ENCODE results near the gene ARFGAP3.

ARFGAP3 gene

DNA sequence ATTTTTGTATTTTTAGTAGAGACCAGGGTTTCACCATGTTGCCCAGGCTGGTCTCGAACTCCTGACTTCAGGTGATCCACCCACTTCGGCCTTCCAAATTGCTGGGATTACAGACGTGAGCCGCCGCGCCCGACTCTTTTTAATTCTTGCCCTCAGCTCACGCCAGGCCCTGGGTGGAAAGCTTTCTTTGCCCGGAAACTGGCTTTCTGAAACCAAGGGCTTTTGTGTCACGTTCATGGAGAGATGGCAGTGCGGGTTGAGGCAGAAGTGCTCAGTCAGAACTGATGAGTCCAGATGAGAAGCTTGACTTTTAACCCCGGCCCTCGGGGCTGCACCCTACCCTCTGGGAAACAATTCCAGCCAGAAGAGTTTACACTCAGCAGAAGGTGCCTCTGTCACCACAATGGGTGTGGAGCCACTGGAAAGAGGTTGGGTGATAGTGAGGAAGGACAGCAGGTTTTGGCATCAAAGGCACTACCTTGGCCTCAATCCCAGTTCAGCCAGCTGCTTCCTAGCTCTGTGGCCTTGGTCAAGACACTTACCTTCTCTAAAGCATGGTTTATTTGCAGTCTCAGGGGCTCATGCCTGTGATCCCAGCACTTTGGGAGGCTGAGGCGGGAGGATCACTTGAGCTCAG lies 890 bp upstream of the ARFGAP3 start:
- no peak for TF ChIP-seq SCRT1 (tag by site-specific recombination; IDR thresholded peaks at IDR 0.05; ENCODE audit: borderline replicate concordance)
- TF ChIP-seq ZNF654 (tag by site-specific recombination; IDR thresholded peaks at IDR 0.05; ENCODE audit: low read depth): no peak
- no peak for TF ChIP-seq ZNF366 (tag by site-specific recombination; conservative IDR thresholded peaks at IDR 0.05)
- TF ChIP-seq ZNF175 (tag by site-specific recombination; IDR thresholded peaks at IDR 0.05): no peak
- no peak for TF ChIP-seq ZNF530 (tag by site-specific recombination; IDR thresholded peaks at IDR 0.05; ENCODE audit: low read depth)
- TF ChIP-seq, protein P1, sequence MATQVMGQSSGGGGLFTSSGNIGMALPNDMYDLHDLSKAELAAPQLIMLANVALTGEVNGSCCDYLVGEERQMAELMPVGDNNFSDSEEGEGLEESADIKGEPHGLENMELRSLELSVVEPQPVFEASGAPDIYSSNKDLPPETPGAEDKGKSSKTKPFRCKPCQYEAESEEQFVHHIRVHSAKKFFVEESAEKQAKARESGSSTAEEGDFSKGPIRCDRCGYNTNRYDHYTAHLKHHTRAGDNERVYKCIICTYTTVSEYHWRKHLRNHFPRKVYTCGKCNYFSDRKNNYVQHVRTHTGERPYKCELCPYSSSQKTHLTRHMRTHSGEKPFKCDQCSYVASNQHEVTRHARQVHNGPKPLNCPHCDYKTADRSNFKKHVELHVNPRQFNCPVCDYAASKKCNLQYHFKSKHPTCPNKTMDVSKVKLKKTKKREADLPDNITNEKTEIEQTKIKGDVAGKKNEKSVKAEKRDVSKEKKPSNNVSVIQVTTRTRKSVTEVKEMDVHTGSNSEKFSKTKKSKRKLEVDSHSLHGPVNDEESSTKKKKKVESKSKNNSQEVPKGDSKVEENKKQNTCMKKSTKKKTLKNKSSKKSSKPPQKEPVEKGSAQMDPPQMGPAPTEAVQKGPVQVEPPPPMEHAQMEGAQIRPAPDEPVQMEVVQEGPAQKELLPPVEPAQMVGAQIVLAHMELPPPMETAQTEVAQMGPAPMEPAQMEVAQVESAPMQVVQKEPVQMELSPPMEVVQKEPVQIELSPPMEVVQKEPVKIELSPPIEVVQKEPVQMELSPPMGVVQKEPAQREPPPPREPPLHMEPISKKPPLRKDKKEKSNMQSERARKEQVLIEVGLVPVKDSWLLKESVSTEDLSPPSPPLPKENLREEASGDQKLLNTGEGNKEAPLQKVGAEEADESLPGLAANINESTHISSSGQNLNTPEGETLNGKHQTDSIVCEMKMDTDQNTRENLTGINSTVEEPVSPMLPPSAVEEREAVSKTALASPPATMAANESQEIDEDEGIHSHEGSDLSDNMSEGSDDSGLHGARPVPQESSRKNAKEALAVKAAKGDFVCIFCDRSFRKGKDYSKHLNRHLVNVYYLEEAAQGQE (tag by site-specific recombination; IDR thresholded peaks at IDR 0.05): no peak
- TF ChIP-seq ZNF248 (tag by site-specific recombination; IDR thresholded peaks at IDR 0.05): no peak
- no peak for TF ChIP-seq HOXD13 (CRISPR knock-in tag; IDR thresholded peaks at IDR 0.05; ENCODE audit: borderline replicate concordance)
- no peak for TF ChIP-seq SP7 (tag by site-specific recombination; IDR thresholded peaks at IDR 0.05)
- TF ChIP-seq ZNF555 (tag by site-specific recombination; conservative IDR thresholded peaks at IDR 0.05): no peak
- TF ChIP-seq ZNF138 (tag by site-specific recombination; IDR thresholded peaks at IDR 0.05; ENCODE audit: borderline replicate concordance): no peak
- TF ChIP-seq ZNF548 (tag by site-specific recombination; IDR thresholded peaks at IDR 0.05): no peak
- no peak for TF ChIP-seq OVOL3 (tag by site-specific recombination; IDR thresholded peaks at IDR 0.05)
- no peak for TF ChIP-seq HIC1 (tag by site-specific recombination; IDR thresholded peaks at IDR 0.05)
- TF ChIP-seq ZNF184 (tag by site-specific recombination; IDR thresholded peaks at IDR 0.05): no peak
- no peak for TF ChIP-seq ZNF157 (tag by site-specific recombination; IDR thresholded peaks at IDR 0.05)
- TF ChIP-seq ZNF560 (tag by site-specific recombination; IDR thresholded peaks at IDR 0.05; ENCODE audit: borderline replicate concordance): no peak
- TF ChIP-seq ZNF140 (tag by site-specific recombination; IDR thresholded peaks at IDR 0.05): no peak
- TF ChIP-seq, protein P2, sequence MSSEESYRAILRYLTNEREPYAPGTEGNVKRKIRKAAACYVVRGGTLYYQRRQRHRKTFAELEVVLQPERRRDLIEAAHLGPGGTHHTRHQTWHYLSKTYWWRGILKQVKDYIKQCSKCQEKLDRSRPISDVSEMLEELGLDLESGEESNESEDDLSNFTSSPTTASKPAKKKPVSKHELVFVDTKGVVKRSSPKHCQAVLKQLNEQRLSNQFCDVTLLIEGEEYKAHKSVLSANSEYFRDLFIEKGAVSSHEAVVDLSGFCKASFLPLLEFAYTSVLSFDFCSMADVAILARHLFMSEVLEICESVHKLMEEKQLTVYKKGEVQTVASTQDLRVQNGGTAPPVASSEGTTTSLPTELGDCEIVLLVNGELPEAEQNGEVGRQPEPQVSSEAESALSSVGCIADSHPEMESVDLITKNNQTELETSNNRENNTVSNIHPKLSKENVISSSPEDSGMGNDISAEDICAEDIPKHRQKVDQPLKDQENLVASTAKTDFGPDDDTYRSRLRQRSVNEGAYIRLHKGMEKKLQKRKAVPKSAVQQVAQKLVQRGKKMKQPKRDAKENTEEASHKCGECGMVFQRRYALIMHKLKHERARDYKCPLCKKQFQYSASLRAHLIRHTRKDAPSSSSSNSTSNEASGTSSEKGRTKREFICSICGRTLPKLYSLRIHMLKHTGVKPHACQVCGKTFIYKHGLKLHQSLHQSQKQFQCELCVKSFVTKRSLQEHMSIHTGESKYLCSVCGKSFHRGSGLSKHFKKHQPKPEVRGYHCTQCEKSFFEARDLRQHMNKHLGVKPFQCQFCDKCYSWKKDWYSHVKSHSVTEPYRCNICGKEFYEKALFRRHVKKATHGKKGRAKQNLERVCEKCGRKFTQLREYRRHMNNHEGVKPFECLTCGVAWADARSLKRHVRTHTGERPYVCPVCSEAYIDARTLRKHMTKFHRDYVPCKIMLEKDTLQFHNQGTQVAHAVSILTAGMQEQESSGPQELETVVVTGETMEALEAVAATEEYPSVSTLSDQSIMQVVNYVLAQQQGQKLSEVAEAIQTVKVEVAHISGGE (tag by site-specific recombination; conservative IDR thresholded peaks at IDR 0.05; ENCODE audit: low read depth): no peak
- no peak for TF ChIP-seq ZNF37A (tag by site-specific recombination; IDR thresholded peaks at IDR 0.05)
- Histone ChIP-seq H3K27ac (ENCODE audit: extremely low read depth, low read depth, low read length) (peak overlapping the region; percentile 12; the same call in 1 of the 2 replicates), H3K4me1 (ENCODE audit: control insufficient read depth, insufficient read depth, low read length) (peaks cover 14% of the 10 kb centered on the region), H3K9me3 (ENCODE audit: control insufficient read depth, insufficient read depth, low read depth, low read length) (no peaks in the 10 kb centered on the region), H3K4me3 (ENCODE audit: low read depth, low read length) (no peak overlapping the region), H3K36me3 (ENCODE audit: control insufficient read depth in 2 of 2, insufficient read depth in 1 of 2, low read length in 2 of 2) (peaks cover 0 to 6% of the 10 kb centered on the region in 2 experiments; a peak in 1 of 3 replicates)
- POLR2A ChIA-PET: interaction anchor here (1.2 kb wide), 1 partner anchor 9 kb away, joined by 3 read pairs; no protein-coding TSS in a partner anchor
- CTCF ChIA-PET: interaction anchor here (0.7 to 4.4 kb wide), 5 partner anchors 10 to 201 kb away, joined by 3 to 61 read pairs (median 6); no protein-coding TSS in a partner anchor
